GM20431 (cell line): ENCODE measurements around the gene RPL36AL.

Experiments
- in situ Hi-C: fragments of 300-500 bp; cut with MseI, MboI; formaldehyde crosslinking; loops from one replicate; pipeline ENCODE4 v1.15.0; 2020; ENCODE audit warnings: low sequenced_read_pairs; ENCODE audit not compliant: unreplicated experiment

RPL36AL gene

GRCh38 chr14:49583629-49584028 is 36.8 kb downstream of the RPL36AL start:
- in situ Hi-C loops: no loop called here

GRCh38 chr14:49582113-49582977 is 38.1 kb downstream of the RPL36AL start:
- in situ Hi-C loops: no loop called here

DNA sequence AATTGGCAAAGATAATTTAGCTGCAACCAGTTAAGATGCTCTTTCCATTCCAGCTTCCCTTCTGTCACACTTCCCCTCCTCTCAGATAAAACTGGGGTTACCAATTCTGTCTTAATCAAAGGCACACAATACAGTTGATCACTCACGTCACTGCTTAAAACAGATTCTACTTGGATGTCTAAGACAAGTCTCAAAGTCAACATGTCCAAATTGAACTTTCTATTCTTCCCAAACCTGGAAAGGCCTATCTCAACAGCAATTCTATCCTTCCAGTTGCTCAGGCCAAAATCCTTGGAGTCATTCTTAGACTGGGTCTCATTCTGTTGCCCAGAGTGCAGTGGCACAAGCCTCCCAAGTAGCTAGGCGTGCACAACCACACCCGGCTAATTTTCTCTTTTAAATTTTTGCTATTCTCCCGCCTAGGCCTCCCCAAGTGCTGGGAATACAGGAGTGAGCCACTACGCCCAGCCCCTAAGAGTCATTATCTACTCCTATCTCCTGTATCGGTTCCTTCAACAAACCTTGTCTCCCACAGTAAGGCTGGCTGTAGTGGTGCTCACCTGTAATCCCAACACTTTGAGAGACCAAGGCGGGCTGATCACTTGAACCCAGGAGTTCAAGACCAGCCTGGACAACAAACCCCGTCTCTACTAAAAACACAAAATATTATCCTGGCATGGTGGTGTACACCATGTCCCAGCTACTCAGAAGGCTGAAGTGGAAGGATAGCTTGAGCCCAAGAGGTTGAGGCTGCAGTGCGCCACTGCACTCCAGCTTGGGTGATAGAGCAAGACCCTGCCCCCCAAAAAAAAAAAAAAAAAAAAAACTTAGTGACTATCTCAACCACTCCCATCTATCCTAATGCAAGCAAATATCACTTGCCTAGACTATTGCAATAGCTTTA is 39.0 kb downstream of the RPL36AL start:
- in situ Hi-C loops: no loop called here

DNA sequence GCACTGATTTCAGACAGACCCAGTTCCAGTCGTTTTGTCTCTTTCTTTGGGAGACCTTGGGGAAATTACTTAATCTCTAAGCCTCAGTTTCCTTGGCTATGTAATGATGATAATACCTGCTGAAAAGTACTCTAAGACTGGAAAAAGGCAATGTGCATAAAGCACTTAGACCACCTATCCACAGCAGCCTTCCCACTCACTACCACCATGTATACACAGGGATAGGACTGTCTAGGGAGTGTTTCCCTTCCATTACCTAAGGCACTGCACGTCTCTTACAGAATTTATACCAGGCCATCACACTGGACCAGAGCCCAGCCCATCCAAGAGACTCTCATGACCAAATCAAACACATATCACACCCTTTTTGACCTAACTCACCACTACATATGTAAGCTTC is 40.6 kb downstream of the RPL36AL start:
- in situ Hi-C loops: no loop called here

GRCh38 chr14:49578141-49578540 is 42.3 kb downstream of the RPL36AL start:
- in situ Hi-C loops: no loop called here

- in situ Hi-C loops: no loop called here
These were observed 46.4 kb downstream of the RPL36AL start for GRCh38 chr14:49574038-49574437.

- in situ Hi-C loops: no loop called here
These were observed 51.1 kb downstream of the RPL36AL start for GRCh38 chr14:49569281-49569680.
